C4-2B (cell line): ENCODE data around the gene CBX2.

Experiments used
- H3K27ac ChIP-seq: fragments of 450-650 bp; 2 replicates; pipeline ENCODE4 v1.5.1; 2017
- CTCF ChIP-seq: fragments of 450-650 bp; conservative IDR thresholded peaks from 2 replicates; pipeline ENCODE4 v1.5.1; 2017; ENCODE audit warnings: mild to moderate bottlenecking
- ZFX ChIP-seq: fragments of 450-650 bp; IDR thresholded peaks from 2 replicates; pipeline ENCODE4 v1.6.1; 2017

CBX2 gene

DNA sequence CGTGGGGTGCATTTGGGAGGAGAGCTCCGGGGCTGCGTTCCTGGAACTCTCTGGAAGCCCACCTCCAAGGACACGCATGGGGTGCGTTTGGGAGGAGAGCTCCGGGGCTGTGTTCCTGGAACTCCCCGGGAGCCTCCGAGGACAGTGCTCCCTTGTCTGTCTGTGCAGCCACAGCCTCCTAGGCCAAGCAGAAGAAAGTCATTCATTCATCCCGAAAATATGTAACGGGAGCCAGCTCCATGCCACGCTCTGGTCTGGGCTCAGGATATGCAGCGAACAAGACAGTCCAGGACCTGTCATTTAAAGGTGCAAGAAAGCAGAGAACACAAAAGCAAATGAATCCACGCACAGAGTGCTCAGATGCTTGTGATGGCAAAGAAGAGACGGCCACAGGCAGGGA is 39.3 kb upstream of the CBX2 start:
- peak overlapping the region; percentile 39 for H3K27ac ChIP-seq
- no peak for TF ChIP-seq CTCF
- no peak for TF ChIP-seq ZFX

GRCh38 chr17:79739148-79740062 is 38.5 kb upstream of the CBX2 start:
- H3K27ac ChIP-seq: peak overlapping the region; percentile 39
- TF ChIP-seq CTCF (no peak), ZFX (no peak)

- no peak overlapping the region for H3K27ac ChIP-seq
- TF ChIP-seq CTCF (no peak), ZFX (no peak)
Measured at GRCh38 chr17:79740413-79740812, 37.5 kb upstream of the CBX2 start.

GRCh38 chr17:79741401-79741750 is 36.6 kb upstream of the CBX2 start:
- no peak overlapping the region; the same call in 1 of the 2 replicates for H3K27ac ChIP-seq

GRCh38 chr17:79741751-79742588 is 36.0 kb upstream of the CBX2 start:
- TF ChIP-seq CTCF: peak; percentile 100
- TF ChIP-seq ZFX: no peak
- peak overlapping the region; percentile 12; the same call in 1 of the 2 replicates for H3K27ac ChIP-seq

More at GRCh38 chr17:79741401-79741750, 36.6 kb upstream of the CBX2 start:
- TF ChIP-seq ZFX: no peak
- TF ChIP-seq CTCF: no peak

DNA sequence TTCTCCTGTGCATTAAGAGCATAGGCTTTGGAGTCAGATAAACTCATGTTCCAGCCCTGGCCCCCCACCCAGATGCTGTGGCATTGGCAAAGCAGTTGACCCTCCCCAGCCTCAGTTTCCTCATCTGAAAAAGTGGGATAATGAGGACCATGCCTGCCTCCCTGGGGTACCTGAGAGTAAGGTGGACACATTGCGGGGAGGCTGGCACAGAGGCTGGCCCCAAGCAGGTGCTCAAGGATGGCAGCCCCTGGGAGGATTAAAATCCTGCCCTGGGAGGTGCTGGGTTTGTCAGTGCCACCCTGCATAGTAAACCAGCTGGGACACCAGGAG is 35.4 kb upstream of the CBX2 start:
- peak overlapping the region; percentile 12; the same call in 1 of the 2 replicates for H3K27ac ChIP-seq
- TF ChIP-seq ZFX (no peak), CTCF (no peak)

GRCh38 chr17:79742951-79743476 is 34.9 kb upstream of the CBX2 start:
- no peak overlapping the region for H3K27ac ChIP-seq
- no peak for TF ChIP-seq CTCF
- no peak for TF ChIP-seq ZFX
